Neutrophil (primary cell): ENCODE data around the gene REEP6.
"Not testable (repeated sequence)": the region's sequence is repeated elsewhere in the genome, so short reads cannot be mapped to it uniquely, and the experiment has no call there.

Experiments used
- H3K27ac ChIP-seq: fragments of 200-600 bp; sonication (generic); 2 replicates; pipeline ENCODE4 v1.5.1; 2016; ENCODE audit warnings: mild to moderate bottlenecking, moderate library complexity
- H3K27me3 ChIP-seq: fragments of 200-600 bp; sonication (generic); 2 replicates; pipeline ENCODE4 v1.6.0; 2016; ENCODE audit warnings: mild to moderate bottlenecking
- H3K36me3 ChIP-seq: fragments of 200-600 bp; sonication (generic); 2 replicates; pipeline ENCODE4 v1.5.1; 2017
- H3K4me1 ChIP-seq, 2 experiments: fragments of 200-600 bp in 1 of 2; sonication (generic) in 1 of 2; 1 replicate in 1 of 2; 2 replicates in 1 of 2; pipeline versions ENCODE4 v1.5.1 to v1.6.1; 2013 to 2016; ENCODE audit warnings: low read depth in 1 of 2, low read length in 1 of 2, mild to moderate bottlenecking in 1 of 2, moderate library complexity in 1 of 2; ENCODE audit not compliant: control insufficient read depth in 1 of 2, insufficient read depth in 1 of 2
- H3K4me3 ChIP-seq, 2 experiments: fragments of 200-600 bp in 1 of 2; sonication (generic) in 1 of 2; 1 replicate in 1 of 2; 2 replicates in 1 of 2; pipeline ENCODE4 v1.5.1; 2013 to 2016; ENCODE audit warnings: low read depth in 1 of 2, low read length in 1 of 2, mild to moderate bottlenecking in 1 of 2, moderate library complexity in 1 of 2
- H3K9me3 ChIP-seq: fragments of 200-600 bp; sonication (generic); 2 replicates; pipeline ENCODE4 v1.5.1; 2016
- TF ChIP-seq, protein P1 (sequence below): fragments of 200-600 bp; sonication (generic); IDR thresholded peaks from 2 replicates; pipeline ENCODE4 v1.5.1; 2016; ENCODE audit warnings: antibody characterized with exemption

Gene REEP6

DNA sequence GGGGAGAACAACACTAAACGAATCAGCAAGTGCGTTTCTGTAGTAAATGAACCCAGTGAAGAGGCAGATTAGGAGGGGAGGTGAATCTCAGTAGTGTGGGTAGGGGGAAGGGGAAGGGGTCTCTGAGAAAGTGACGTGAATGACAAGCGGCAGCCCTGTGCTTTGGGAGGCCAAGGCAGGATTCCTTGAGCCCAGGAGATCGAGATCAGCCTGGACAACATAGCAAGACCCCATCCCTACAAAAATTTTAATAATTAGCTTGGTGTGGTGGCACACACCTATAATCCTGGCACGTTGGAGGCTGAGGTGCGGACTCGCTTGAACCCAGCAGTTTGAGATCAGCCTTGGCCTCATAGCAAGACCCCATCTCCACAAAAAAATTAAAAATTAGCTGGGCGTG is 41.0 kb downstream of the REEP6 start:
- Histone ChIP-seq H3K4me3 (no peak overlapping the region), H3K9me3 (no peaks in the 10 kb centered on the region), H3K4me1 (no peaks in the 10 kb centered on the region), H3K27me3 (peaks cover 45% of the 10 kb centered on the region), H3K27ac (no peak overlapping the region), H3K36me3 (no peaks in the 10 kb centered on the region)
- TF ChIP-seq, protein P1, sequence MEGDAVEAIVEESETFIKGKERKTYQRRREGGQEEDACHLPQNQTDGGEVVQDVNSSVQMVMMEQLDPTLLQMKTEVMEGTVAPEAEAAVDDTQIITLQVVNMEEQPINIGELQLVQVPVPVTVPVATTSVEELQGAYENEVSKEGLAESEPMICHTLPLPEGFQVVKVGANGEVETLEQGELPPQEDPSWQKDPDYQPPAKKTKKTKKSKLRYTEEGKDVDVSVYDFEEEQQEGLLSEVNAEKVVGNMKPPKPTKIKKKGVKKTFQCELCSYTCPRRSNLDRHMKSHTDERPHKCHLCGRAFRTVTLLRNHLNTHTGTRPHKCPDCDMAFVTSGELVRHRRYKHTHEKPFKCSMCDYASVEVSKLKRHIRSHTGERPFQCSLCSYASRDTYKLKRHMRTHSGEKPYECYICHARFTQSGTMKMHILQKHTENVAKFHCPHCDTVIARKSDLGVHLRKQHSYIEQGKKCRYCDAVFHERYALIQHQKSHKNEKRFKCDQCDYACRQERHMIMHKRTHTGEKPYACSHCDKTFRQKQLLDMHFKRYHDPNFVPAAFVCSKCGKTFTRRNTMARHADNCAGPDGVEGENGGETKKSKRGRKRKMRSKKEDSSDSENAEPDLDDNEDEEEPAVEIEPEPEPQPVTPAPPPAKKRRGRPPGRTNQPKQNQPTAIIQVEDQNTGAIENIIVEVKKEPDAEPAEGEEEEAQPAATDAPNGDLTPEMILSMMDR: no peak

DNA sequence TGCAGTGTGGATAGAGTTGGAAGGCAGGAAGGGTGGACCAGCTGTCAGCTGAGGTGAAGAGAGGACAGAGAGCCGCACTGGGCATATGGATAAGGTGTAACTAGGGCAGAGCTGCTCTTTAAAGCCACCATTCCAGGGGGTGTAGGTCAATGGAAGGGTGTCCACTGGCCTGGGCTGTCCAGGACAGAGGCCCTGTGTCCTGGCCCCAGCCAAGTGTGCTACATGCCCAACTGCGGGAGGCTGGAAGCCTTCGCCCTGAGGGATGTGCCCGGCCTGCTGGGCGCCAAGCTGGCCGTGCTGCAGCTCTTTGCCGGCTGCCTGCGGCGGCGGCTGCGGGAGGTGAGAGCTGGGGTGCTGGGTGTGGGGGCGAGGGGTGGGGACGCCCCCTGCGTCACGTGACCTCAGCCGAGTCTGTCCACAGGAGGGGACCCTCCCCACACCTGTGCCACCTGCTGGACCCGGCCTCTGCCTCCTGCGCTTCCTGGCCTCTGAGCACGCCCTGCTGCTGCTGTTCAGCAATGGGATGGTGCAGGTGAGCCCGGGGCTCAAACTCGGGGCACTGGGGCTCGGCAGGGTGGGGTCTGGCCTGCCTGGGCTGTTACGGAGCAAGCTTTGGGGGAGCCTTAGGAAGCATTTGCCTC is 42.6 kb downstream of the REEP6 start:
- Histone ChIP-seq H3K9me3 (no peaks in the 10 kb centered on the region), H3K27me3 (peaks cover 46% of the 10 kb centered on the region), H3K4me3 (no peak overlapping the region), H3K4me1 (no peaks in the 10 kb centered on the region), H3K27ac (no peak overlapping the region), H3K36me3 (no peaks in the 10 kb centered on the region)
- TF ChIP-seq, protein P1: no peak

DNA sequence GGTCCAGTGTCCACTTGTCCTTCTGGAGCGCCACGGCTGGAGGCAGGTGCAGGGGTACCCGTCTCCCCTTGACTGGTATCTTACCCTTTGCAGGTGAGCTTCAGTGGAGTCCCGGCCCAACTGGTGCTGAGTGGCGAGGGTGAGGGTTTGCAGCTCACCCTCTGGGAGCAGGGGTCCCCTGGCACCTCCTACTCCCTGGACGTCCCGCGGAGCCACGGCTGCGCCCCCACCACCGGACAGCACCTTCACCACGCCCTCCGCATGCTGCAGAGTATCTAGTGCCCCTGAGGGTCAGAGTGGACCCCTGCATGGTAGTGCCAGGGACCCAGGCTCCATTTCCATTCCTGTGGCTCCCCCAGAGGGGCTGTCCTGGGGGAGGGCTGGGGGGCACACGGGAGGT is 44.0 kb downstream of the REEP6 start:
- Histone ChIP-seq H3K27ac (no peak overlapping the region), H3K36me3 (no peaks in the 10 kb centered on the region), H3K4me1 (no peaks in the 10 kb centered on the region), H3K4me3 (no peak overlapping the region), H3K9me3 (no peaks in the 10 kb centered on the region), H3K27me3 (peaks cover 43% of the 10 kb centered on the region)
- TF ChIP-seq, protein P1: no peak

DNA sequence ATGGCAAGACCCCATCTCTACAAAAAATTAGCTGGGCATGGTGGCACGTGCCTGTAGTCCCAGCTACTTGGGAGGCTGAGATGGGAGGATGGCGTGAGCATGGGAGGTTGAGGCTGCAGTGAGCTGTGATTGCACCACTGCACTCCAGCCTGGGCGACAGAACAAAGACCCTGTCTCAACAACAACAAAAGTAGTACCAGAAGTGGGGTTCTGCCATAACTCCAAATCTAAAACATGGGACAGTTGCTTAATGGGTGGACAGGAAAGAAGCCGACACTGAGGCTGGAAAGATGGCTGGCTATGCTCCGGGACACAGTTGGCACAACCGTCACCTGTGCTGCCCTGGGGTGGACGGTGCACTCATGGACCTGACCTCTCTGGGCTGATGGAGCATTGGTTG is 44.7 kb downstream of the REEP6 start:
- H3K27me3 ChIP-seq: peaks cover 51% of the 10 kb centered on the region
- not testable (repeated sequence) for H3K4me3 ChIP-seq, H3K9me3 ChIP-seq, H3K27ac ChIP-seq, H3K4me1 ChIP-seq, H3K36me3 ChIP-seq

DNA sequence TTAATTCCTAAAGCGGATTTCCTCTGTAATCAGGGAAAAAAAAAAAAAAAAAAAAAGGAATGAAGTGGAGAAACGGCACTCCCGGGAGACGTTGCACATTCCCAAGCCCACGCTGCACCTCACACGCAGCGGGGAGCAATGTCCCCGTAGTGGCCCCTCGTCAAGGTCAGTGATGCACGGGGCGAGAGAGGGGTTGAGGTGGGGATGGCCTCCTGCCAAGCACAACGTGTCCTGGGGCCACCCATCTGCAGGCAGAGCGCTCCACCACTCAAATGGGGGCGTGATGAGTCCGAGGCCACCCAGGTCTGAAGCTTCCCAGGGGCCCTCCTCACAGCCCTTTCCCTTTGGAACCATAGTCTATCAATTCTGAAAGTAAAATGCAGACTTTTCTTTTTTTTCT is 48.0 kb downstream of the REEP6 start:
- Histone ChIP-seq H3K27ac (no peak overlapping the region), H3K4me1 (no peaks in the 10 kb centered on the region), H3K4me3 (no peak overlapping the region), H3K36me3 (no peaks in the 10 kb centered on the region), H3K9me3 (no peaks in the 10 kb centered on the region), H3K27me3 (peaks cover 63% of the 10 kb centered on the region)
- TF ChIP-seq, protein P1: no peak

DNA sequence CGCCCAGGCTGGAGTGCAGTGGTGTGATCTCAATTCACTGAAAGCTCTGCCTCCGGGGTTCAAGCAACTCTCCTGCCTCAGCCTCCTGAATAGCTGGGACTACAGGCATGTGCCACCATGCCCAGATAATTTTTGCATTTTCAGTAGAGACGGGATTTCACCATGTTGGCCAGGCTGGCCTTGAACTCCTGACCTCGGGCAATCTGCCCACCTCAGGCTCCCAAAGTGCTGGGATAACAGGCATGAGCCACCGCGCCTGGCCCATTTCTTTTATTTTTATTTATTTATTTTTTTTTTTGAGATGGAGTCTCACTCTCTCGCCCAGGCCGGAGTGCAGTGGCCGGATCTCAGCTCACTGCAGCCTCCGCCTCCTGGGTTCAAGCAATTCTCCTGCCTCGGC is 48.8 kb downstream of the REEP6 start:
- not testable (repeated sequence) for H3K27ac ChIP-seq, H3K36me3 ChIP-seq, H3K4me1 ChIP-seq, H3K4me3 ChIP-seq, H3K9me3 ChIP-seq
- peaks cover 70% of the 10 kb centered on the region for H3K27me3 ChIP-seq
